AML-193 (cell line): ENCODE measurements around the gene MYEF2.

Experiments
- DNase-seq, 2 experiments: peaks; one replicate each; lab custom pipeline; 2025; lab: John Stamatoyannopoulos, UW

Gene MYEF2

GRCh38 chr15:48145923-48146322, 32.2 kb downstream of the MYEF2 start:
- no peak for DNase-seq

GRCh38 chr15:48144889-48145288, 33.2 kb downstream of the MYEF2 start:
- DNase-seq = no peak

GRCh38 chr15:48143856-48144255, 34.2 kb downstream of the MYEF2 start:
- no peak for DNase-seq

DNA sequence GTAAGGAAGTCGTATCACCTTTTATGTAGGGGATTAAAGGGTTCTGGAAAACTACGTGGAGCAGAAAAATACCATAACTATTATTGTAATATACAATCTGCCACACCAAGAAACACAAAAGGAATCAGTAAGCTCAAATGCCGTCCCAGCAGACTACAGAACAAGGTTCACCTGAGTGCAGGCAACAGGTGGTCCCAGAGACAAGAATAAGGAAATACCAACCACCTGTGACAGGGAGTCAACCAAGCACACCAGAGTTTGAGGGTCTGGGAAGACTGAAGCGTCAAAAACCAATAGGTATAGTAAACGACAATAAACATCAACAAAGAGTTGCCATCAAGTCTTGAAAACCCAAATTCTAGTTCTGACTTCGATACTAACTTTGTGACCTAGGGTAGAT, 45.2 kb downstream of the MYEF2 start:
- no peak for DNase-seq

DNA sequence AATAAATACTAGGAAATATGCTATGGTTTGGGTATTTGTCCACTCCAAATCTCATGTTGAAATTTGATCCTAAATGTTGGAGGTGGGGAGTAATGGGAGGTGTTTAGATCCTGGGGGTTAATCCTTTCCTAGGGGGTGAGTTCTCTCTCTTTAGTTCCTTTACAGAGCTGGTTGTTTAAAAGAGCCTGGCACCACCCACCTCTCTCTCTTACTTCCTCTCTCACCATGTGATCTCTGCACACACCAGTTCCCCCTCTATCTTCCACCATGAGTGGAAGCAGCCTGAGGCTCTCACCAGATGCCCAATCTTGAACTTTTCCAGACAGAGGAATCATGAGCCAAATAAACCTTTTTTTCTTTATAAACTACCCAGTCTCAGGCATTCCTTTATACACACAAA, 46.8 kb downstream of the MYEF2 start:
- DNase-seq = no peak

DNA sequence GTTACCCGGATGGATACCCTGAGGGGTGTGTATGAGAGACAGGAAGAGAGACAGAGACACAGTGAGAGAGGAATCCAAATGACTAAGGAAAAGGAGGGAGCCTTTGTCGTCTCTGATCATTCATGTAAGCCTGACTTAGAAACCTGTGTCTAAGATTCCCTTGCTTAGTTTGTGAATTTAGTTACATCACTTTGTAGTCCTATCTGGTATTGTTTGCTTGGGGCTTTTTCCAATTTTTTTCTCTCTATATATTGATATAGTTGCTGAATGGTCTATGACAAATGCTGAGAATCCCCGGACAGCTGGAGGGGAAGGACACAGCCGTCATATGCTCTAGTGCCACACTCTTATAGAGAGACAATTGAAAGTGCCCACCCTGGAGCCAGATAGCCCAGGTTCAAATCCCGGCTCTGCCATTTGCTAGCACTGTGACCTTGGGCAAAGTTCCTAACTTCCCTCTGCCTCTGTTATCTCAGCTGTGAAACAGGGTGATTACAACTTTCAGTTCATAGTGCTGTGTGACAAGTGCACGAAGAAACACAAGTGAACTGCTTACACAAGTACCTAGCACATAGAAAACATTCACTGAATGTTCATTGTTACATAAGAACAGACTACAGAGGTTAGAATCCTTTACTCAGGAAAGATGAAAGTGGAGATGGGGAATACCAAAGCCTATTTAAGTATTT, 51.3 kb downstream of the MYEF2 start:
- DNase-seq = no peak

GRCh38 chr15:48121849-48122248, 56.2 kb downstream of the MYEF2 start:
- no peak for DNase-seq

DNA sequence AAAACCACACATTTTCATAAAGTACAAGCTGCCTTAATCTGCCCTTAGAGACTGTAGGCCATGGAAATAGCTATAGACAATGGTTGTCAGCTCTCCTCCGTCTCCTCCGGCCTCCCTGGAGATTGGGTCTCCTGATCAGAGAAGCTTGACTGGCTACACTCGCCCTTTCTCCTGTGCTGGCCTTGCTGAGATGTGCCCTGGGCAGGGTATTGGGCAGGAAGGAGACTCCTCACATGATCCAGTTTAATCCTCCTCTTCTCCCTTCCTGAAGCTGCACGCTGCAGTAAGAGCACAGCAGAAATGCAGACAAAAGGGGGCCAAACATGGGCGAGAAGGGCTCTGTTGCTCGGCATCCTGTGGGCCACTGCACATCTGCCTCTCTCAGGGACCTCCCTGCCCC, 57.4 kb downstream of the MYEF2 start, which contains the start of gene SLC24A5:
Gene SLC24A5, plus strand, starts transcription at position 246 of the 400 bp plus-strand sequence. Its CDS starts 55 bp downstream, at position 301.
- no peak for DNase-seq

DNA sequence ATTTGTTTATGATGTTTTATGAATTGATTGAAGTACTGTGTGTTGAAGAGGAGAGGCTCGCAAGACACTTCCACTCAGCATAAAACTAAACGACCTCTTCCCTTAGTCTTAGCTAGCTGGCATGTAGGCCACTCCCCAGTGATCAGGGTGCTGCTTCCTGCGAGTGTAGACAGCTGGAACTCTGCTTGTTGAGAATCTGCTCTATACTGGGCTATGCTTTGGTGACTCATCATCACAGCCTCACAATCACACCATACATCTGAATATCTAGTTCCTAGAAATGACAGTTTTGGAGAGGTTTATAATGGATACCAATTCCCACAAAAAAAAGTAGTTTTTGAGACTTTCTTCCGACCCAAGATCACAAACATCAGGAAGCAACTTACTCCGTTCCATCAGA, 58.8 kb downstream of the MYEF2 start:
- DNase-seq = no peak

DNA sequence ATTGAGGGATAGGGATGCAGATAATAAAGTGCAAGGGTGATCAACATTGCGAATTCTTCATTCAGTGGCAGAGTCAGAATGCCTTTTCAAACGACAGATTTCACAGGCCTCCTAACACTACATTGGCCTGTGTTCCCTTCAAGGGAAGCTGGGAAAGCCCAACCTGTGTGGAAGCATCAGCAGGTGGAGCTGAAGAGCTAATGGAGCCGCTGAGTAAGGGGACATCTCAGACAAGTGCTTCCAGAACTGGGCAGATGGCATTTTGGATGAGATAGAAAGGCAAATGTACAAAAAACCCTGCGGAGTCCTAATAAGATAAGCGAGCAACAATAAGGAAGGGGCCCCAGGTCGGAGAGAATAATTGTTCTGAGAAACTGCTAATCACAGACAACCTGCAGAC, 65.9 kb downstream of the MYEF2 start:
- no peak for DNase-seq

DNA sequence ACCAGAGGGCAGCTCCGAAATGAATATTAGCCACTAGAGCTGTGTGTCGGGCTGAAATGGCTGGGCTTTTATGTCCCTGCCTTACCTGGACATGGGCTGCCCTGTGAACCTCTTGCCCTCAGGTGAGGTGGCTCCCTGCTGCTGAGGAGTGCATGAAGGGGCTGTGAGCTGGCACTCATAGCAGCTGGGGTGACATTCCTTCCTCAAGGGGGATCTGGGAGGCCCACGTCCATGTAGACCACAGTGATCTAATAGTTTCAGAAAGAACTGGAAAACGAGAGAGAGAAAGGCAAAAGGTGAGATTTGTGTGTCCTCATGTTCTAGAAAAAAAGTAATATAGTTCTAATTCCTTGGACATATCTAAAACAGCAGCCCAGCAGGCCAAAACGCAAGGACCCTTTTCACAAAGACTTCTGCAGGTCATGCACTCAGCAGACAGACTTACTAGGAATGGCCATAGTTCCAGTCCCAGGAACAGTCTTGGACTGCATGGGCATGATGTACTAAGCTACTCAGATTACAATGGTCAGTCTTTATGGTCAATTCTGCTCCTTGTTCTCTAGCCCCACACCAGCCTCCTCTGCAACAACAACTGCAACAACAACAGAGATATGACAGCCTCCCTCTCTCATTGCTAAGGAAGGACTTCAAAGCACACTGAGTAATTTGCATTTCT, 68.1 kb downstream of the MYEF2 start:
- no peak for DNase-seq

- DNase-seq = no peak
Measured at GRCh38 chr15:48109212-48109611, 68.9 kb downstream of the MYEF2 start.

DNA sequence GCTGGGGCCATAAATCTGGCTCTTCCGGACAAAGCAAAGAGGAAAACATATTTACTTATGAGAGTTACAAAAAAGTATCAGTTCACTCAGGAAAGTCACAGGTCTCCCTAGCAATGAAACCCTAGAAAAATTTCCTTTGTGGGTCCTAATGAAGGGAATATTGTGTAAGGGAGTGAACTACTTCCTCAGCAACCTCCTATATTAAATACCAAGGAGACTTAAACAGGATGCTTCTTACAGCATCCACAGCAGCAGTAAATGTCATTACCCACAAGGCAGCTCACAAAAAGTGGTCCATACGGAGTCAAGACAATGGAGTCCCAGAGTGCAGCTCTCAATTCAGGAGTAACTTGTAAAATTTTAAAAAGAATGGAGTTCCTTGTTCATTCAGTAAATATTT, 72.2 kb downstream of the MYEF2 start:
- no peak for DNase-seq

GRCh38 chr15:48103647-48104046, 74.4 kb downstream of the MYEF2 start:
- DNase-seq = no peak

DNA sequence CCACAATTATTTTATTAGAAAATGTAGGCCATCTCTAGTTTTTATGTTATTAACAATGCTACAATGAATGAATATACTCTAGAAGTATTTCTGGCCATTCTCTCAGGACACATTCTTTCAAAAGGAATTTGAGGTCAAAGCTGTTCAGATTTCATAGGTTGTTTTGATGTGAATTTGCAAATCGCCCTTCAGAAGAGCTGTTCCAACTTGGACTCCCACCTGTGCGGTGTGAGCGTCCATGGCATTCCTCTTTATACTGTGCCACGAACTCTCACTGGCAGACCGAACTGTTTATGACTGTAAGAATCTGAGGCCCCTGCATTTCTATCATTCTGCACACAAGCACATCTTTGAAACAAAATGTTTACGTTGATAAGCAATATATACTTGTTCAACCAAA, 75.9 kb downstream of the MYEF2 start:
- DNase-seq = no peak

DNA sequence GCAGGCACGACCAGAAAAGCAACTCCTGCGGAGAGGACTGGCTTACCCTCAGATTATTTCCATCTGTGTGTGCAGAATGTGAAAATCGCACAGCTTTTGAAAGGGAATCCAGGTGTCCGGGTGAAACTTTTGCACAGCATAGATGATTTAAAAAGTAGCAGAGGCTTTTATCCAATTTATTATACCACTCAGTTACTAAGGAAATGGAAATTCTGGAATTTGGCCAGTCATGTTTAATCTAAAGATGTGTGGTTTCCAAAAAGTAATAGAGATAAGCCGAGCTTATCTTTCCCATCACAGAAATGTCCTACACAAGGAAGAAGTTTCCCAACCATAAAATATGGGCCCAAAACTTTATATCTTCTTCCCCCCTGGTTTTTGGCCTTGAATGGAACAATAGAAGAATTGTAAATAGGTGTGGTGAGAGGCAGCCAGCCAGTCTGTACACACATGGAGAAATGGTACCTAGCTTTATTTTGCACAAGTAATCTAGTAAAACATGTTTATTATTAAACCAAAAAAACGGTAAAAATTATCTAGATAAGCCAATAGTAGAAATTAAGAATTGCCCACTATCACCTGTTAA, 76.6 kb downstream of the MYEF2 start:
- DNase-seq = no peak

DNA sequence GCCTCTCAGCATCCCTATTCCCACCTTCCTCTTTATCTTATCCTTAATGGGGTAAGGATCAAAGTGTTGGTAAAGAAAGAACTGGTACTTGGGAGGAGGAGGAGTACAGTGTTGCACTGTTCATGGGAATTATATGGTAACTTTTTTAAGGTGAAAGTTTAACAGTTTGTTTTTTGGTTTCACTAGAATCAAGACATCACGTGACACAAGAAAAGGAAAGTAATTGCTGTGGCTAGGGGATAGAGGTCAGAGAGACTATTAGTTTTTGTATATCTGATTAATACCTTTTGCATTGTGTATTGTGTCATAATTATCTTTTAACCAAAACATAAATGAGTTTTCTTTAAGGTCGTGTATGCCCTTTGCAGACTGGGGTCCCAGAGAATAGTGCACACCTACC, 80.8 kb downstream of the MYEF2 start:
- no peak for DNase-seq

DNA sequence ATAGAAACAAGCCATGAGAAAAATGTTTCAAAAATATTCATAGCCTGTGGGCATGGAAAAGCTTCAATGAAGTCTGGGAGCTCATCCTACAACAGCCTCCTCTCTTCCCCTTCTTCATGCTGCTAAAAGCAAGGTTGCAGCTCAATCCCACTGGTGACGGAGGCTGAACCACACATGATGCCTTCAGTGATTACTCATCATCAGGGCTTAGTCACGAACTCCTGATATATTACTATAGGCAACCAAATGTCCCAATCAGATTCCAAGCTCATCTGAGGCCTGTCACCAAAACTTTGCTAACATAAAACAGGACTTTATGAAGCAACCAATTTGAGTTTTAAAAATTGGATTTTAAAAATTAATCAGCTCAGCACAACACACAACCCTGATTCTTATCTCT, 81.3 kb downstream of the MYEF2 start:
- no peak for DNase-seq

GRCh38 chr15:48096355-48096786, 81.7 kb downstream of the MYEF2 start:
- no peak for DNase-seq

- DNase-seq = no peak
Measured at GRCh38 chr15:48091522-48091921, 86.6 kb downstream of the MYEF2 start.

DNA sequence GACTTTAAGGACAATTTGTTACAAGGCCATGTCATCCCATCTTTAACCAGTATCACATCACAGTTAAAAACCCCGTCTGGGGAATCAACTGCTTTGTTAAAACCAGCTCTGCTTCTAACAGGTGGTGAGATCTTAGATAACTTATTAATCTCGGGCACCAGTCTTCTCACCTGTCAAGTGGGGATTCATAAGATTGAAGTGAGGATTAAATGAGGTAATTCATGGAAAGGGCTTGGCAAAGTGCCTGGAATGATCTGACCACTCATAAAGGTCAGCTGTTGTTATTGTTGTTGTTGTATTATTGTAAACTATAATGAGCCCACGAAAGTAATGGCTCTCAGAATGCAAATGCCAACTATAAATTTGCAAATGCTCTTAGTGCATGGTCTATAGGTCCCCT, 87.4 kb downstream of the MYEF2 start:
- DNase-seq = no peak

GRCh38 chr15:48090115-48090514, 88.0 kb downstream of the MYEF2 start:
- no peak for DNase-seq

- DNase-seq = no peak
Measured at GRCh38 chr15:48089702-48090101, 88.4 kb downstream of the MYEF2 start.
